Prostate gland (tissue), 2 donors: Measurements from ENCODE around the gene CENPK. TPM values are rescaled to one million over a fixed set of nuclear protein-coding genes. Genes with fewer than 3 reads are reported as not detected.

Experiments
- DNase-seq: peaks from one replicate; pipeline ENCODE4 v3.0.0-alpha.2; 2019; ENCODE audit warnings: low spot score
- H3K27ac ChIP-seq, 2 donors: fragments of 200-600 bp; sonication (generic); 2 replicates each; pipeline ENCODE4 v1.5.1; 2017 to 2019
- H3K27me3 ChIP-seq: fragments of 200-600 bp; sonication (generic); replicated peaks from 2 replicates; pipeline ENCODE4 v1.5.1; 2019; ENCODE audit not compliant: insufficient read depth
- H3K36me3 ChIP-seq, 2 donors: fragments of 200-600 bp; sonication (generic); 1 replicate in 1 of 2; 2 replicates in 1 of 2; pipeline versions ENCODE4 v1.5.1 to v1.8.1; 2017 to 2019
- H3K4me1 ChIP-seq: fragments of 200-600 bp; sonication (generic); replicated peaks from 2 replicates; pipeline ENCODE4 v1.5.1; 2019
- H3K4me3 ChIP-seq, 2 donors: fragments of 200-600 bp; sonication (generic); 2 replicates each; pipeline ENCODE4 v1.5.1; 2017 to 2019
- H3K9me3 ChIP-seq: fragments of 200-600 bp; sonication (generic); 2 replicates; pipeline ENCODE4 v1.5.1; 2017
- POLR2A ChIP-seq: fragments of 450-650 bp; IDR thresholded peaks from one replicate; pipeline ENCODE4 v1.6.1; 2016; ENCODE audit warnings: antibody characterized with exemption, mild to moderate bottlenecking
- POLR2AphosphoS5 ChIP-seq: sonication (generic); formaldehyde crosslinking; IDR thresholded peaks from one replicate; pipeline ENCODE4 v1.6.1; 2017; ENCODE audit warnings: antibody characterized with exemption
- WGBS: methylation state at CpG from one replicate; pipeline ENCODE4 v1.1.5; 2018; 5-methylcytosine and 5-hydroxymethylcytosine counted together
- intact Hi-C: fragments of 100-400 bp; cut with DNase I; formaldehyde crosslinking; loops from one replicate; pipeline ENCODE4 v1.14.2; 2022
- total RNA-seq, 2 donors: library from RNA; depleted of rRNA; stranded (reverse); fragments of >200 nt; gene quantifications; one replicate each; pipeline ENCODE4 v1.1.0, GENCODE V29; 2016
- TF ChIP-seq, protein P1 (sequence below), 4 experiments: fragments of 200-600 bp in 2 of 4; fragments of 450-650 bp in 2 of 4; sonication (generic) in 2 of 4; IDR thresholded peaks; 1 replicate in 3 of 4; 2 replicates in 1 of 4; pipeline ENCODE4 v1.5.1; 2016 to 2019; ENCODE audit warnings: antibody characterized with exemption in 4 of 4, mild to moderate bottlenecking in 2 of 4, moderate library complexity in 2 of 4

Gene CENPK
- total RNA-seq, 2 donors from 2014 or later: 2.1 to 4.9 TPM

DNA sequence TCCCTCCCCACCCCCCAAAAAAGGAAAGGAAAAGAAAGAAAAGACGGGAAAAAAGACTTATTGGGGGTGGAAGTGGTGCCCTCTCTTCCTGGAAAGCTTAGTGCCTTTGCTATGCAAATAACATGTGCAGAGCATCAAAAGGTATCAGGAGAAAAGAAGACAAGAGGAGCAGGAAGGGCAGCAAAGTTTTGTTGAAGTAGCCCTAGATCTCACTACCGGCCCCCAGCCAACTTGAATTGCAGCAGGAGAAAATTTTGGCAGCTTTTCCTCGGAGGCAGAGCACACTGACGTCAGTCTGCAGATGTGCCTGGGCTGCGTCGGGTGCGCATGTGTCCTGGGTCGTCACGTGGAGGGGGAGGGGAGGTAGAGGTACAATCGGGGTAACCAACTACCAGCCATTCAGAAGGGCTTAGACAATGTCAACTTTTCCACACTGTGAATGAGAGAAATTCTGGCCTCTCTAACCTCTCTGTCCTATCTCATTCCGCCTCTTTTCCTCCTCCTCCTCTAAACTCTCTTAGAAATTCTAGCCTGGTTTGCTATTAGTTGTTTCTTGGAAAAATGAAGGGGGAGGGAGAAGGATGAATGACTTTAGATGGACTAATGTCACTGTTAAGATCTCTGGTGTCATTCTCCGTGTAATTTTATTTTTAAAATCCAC is 81.2 kb downstream of the CENPK start, which contains the start of gene ADAMTS6:
Gene ADAMTS6, minus strand, starts transcription at position 286 of the 661 bp plus-strand sequence. CDS start 8,247 bp downstream, outside the sequence.
- 0% methylated on average over 12 of the region's 12 CpGs for WGBS
- Histone ChIP-seq H3K4me1 (peaks cover 2% of the 10 kb centered on the region), H3K4me3 (peak within 1 kb of the TSS; percentile 30 to 44), H3K36me3 (no peaks in the 10 kb centered on the region), H3K27ac (peak within 1 kb of the TSS; percentile 87 to 93), H3K9me3 (no peaks in the 10 kb centered on the region), H3K27me3 (no peaks in the 10 kb centered on the region)
- intact Hi-C loops: loop anchor here (2.0 to 5.0 kb wide), 4 partner anchors 381 to 849 kb away; no protein-coding TSS in a partner anchor
- peak; percentile 91 for TF ChIP-seq POLR2AphosphoS5
- TF ChIP-seq POLR2A: no peak
- DNase-seq: peak; percentile 88

DNA sequence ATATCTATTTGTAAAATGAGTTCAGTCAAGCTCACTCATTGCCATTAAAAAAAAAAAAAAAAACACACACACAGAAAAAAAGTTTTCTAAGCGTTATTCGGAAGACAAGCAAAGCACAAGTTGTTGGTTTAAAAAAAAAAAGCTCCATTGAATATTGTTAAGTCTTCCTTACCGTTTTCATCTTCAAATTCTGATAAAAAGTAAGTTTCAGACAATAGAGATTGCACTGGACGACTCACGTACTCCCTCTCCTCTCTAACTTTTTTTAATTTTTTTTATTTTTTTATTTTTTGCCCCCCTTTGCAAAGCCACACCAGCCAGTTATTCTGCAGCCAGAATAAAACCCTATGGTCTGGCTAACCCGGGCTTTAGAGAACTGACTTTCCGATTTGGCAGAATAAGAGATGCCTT is 81.8 kb downstream of the CENPK start:
- intact Hi-C loops: loop anchor here (5.0 kb wide), 2 partner anchors 524 to 849 kb away; no protein-coding TSS in a partner anchor
- peak overlapping the region; percentile 87 to 93 for H3K27ac ChIP-seq
- WGBS: 0% methylated on average over 7 of the region's 7 CpGs

GRCh38 chr5:65480306-65480865 is 82.6 kb downstream of the CENPK start:
- Histone ChIP-seq H3K27ac (peak overlapping the region in 1 of 2 donors; percentile 52), H3K4me3 (peak overlapping the region; percentile 13 to 22), H3K27me3 (no peaks in the 10 kb centered on the region), H3K9me3 (no peaks in the 10 kb centered on the region), H3K4me1 (peaks cover 2% of the 10 kb centered on the region), H3K36me3 (no peaks in the 10 kb centered on the region)
- under 1% methylated on average over 15 of the region's 15 CpGs for WGBS
- peak; percentile 65 for DNase-seq
- TF ChIP-seq POLR2AphosphoS5: peak; percentile 43
- TF ChIP-seq, protein P1, sequence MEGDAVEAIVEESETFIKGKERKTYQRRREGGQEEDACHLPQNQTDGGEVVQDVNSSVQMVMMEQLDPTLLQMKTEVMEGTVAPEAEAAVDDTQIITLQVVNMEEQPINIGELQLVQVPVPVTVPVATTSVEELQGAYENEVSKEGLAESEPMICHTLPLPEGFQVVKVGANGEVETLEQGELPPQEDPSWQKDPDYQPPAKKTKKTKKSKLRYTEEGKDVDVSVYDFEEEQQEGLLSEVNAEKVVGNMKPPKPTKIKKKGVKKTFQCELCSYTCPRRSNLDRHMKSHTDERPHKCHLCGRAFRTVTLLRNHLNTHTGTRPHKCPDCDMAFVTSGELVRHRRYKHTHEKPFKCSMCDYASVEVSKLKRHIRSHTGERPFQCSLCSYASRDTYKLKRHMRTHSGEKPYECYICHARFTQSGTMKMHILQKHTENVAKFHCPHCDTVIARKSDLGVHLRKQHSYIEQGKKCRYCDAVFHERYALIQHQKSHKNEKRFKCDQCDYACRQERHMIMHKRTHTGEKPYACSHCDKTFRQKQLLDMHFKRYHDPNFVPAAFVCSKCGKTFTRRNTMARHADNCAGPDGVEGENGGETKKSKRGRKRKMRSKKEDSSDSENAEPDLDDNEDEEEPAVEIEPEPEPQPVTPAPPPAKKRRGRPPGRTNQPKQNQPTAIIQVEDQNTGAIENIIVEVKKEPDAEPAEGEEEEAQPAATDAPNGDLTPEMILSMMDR (IDR thresholded peaks at IDR 0.05): no peak
- TF ChIP-seq POLR2A: no peak
- intact Hi-C loops: loop anchor here (5.0 kb wide), 2 partner anchors 523 to 848 kb away; no protein-coding TSS in a partner anchor

More for the DNA sequence above, 81.8 kb downstream of the CENPK start:
- DNase-seq: no peak
- Histone ChIP-seq H3K4me3 (peak overlapping the region; percentile 30 to 44), H3K27me3 (no peaks in the 10 kb centered on the region), H3K4me1 (peaks cover 2% of the 10 kb centered on the region), H3K36me3 (no peaks in the 10 kb centered on the region), H3K9me3 (no peaks in the 10 kb centered on the region)
- no peak for TF ChIP-seq POLR2A
- TF ChIP-seq, protein P1 (IDR thresholded peaks at IDR 0.05): no peak
- TF ChIP-seq POLR2AphosphoS5: no peak

GRCh38 chr5:65479527-65479926 is 83.4 kb downstream of the CENPK start:
- no peak for DNase-seq
- no peak overlapping the region for H3K4me3 ChIP-seq
- TF ChIP-seq, protein P1 (IDR thresholded peaks at IDR 0.05): no peak
- TF ChIP-seq POLR2AphosphoS5 (no peak), POLR2A (no peak)
- no peaks in the 10 kb centered on the region for H3K36me3 ChIP-seq
- H3K4me1 ChIP-seq: peaks cover 2% of the 10 kb centered on the region
- WGBS: 19% methylated on average over 1 of the region's 1 CpG
- H3K27me3 ChIP-seq: no peaks in the 10 kb centered on the region
- intact Hi-C loops: no loop called here
- H3K9me3 ChIP-seq: no peaks in the 10 kb centered on the region
- no peak overlapping the region for H3K27ac ChIP-seq

GRCh38 chr5:65478336-65478735 is 84.6 kb downstream of the CENPK start:
- Histone ChIP-seq H3K36me3 (no peaks in the 10 kb centered on the region), H3K27ac (no peak overlapping the region), H3K4me3 (no peak overlapping the region), H3K9me3 (no peaks in the 10 kb centered on the region), H3K27me3 (no peaks in the 10 kb centered on the region), H3K4me1 (peaks cover 2% of the 10 kb centered on the region)
- intact Hi-C loops: no loop called here
- no peak for DNase-seq
- 74% methylated on average over 1 of the region's 1 CpG for WGBS
- TF ChIP-seq, protein P1 (IDR thresholded peaks at IDR 0.05): no peak
- no peak for TF ChIP-seq POLR2A
- TF ChIP-seq POLR2AphosphoS5: no peak
